OCI-LY7 (cell line): ENCODE results near the gene POLR2H. TPM values are rescaled to one million over a fixed set of nuclear protein-coding genes. Genes with fewer than 3 reads are reported as not detected.

ENCODE experiments used
- BruUV-seq: library from RNA; stranded (reverse); fragments of 400-500 nt; replicated peaks from 2 replicates; lab custom pipeline; 2021; lab: Mats Ljungman, UMichigan
- CTCF ChIA-PET: fragments of 300-600 bp; sonication (Branson Sonifier 250); formaldehyde crosslinking; loops from one replicate; lab custom pipeline; 2022; ENCODE audit warnings: antibody characterized with exemption; ENCODE audit not compliant: unreplicated experiment; lab: Charles Lee
- POLR2A ChIA-PET: fragments of 300-600 bp; sonication (Branson Sonifier 250); formaldehyde crosslinking; loops from one replicate; lab custom pipeline; 2022; ENCODE audit warnings: antibody characterized with exemption; lab: Charles Lee
- DNase-seq: peaks from one replicate; pipeline ENCODE4 v3.0.0-alpha.2; 2015; ENCODE audit warnings: low spot score
- H2AFZ ChIP-seq: fragments of 200-600 bp; sonication (generic), shearing (Covaris generic); 2 replicates; pipeline ENCODE4 v1.6.1; 2014; ENCODE audit warnings: mild to moderate bottlenecking, antibody characterized with exemption, low read length, moderate library complexity
- H3K27ac ChIP-seq: fragments of 200-600 bp; sonication (generic); 2 replicates; pipeline ENCODE4 v1.5.1; 2014; ENCODE audit warnings: mixed run types, low read depth, mild to moderate bottlenecking, moderate library complexity, low read length, inconsistent platforms; ENCODE audit not compliant: poor library complexity, severe bottlenecking
- H3K36me3 ChIP-seq: fragments of 200-600 bp; sonication (generic); 2 replicates; pipeline ENCODE4 v1.6.1; 2014; ENCODE audit warnings: mild to moderate bottlenecking, antibody characterized with exemption, low read length, moderate library complexity, mixed read lengths; ENCODE audit not compliant: insufficient read depth
- H3K4me1 ChIP-seq: fragments of 200-600 bp; sonication (generic); 2 replicates; pipeline ENCODE4 v1.5.1; 2014; ENCODE audit warnings: mild to moderate bottlenecking, low read length; ENCODE audit not compliant: insufficient read depth, poor library complexity, severe bottlenecking
- H3K4me2 ChIP-seq: fragments of 200-600 bp; sonication (generic); 2 replicates; pipeline ENCODE4 v1.6.1; 2014; ENCODE audit warnings: mild to moderate bottlenecking, low read length
- H3K4me3 ChIP-seq: fragments of 200-600 bp; sonication (generic); 2 replicates; pipeline ENCODE4 v1.5.1; 2014; ENCODE audit warnings: mild to moderate bottlenecking, low read depth, low read length; ENCODE audit not compliant: poor library complexity, severe bottlenecking
- H3K79me2 ChIP-seq: fragments of 200-600 bp; sonication (generic); 2 replicates; pipeline ENCODE4 v1.6.1; 2016; ENCODE audit warnings: low read depth, mild to moderate bottlenecking, low read length, moderate library complexity, mixed read lengths; ENCODE audit not compliant: insufficient read depth
- H3K9me2 ChIP-seq: fragments of 200-600 bp; sonication (generic); 2 replicates; pipeline ENCODE4 v1.6.1; 2016; ENCODE audit warnings: mild to moderate bottlenecking, low read length, mixed read lengths; ENCODE audit not compliant: insufficient read depth
- H3K9me3 ChIP-seq: fragments of 200-600 bp; sonication (generic); 2 replicates; pipeline ENCODE4 v1.6.1; 2014; ENCODE audit warnings: mild to moderate bottlenecking, mixed run types, low read length, mixed read lengths
- H4K20me1 ChIP-seq: fragments of 200-600 bp; sonication (generic); 2 replicates; pipeline ENCODE4 v1.6.1; 2014; ENCODE audit warnings: mild to moderate bottlenecking, antibody characterized with exemption, low read length, moderate library complexity, mixed read lengths; ENCODE audit not compliant: insufficient read depth
- CTCF ChIP-seq: fragments of 200-600 bp; sonication (generic); conservative IDR thresholded peaks from 2 replicates; pipeline ENCODE4 v1.5.1; 2014; ENCODE audit warnings: mild to moderate bottlenecking, antibody characterized with exemption, low read length, moderate library complexity, mixed read lengths
- EZH2phosphoT487 ChIP-seq: fragments of 200-600 bp; sonication (generic); IDR thresholded peaks from 2 replicates; pipeline ENCODE4 v1.6.1; 2018; ENCODE audit warnings: low read depth, borderline replicate concordance, mild to moderate bottlenecking, mixed run types, antibody characterized with exemption, low read length, moderate library complexity, mixed read lengths
- intact Hi-C: fragments of 100-400 bp; cut with micrococcal nuclease; formaldehyde crosslinking; loops from one replicate; pipeline ENCODE4 v1.10.0; 2022; ENCODE audit not compliant: unreplicated experiment
- total RNA-seq, 2 experiments: library from RNA; depleted of rRNA in 1 of 2; stranded (reverse); fragments of >200 nt in 1 of 2; shearing (Covaris generic) in 1 of 2; gene quantifications; 2 replicates each; pipeline ENCODE4 v1.2.3, GENCODE V29; 2014 to 2022

The POLR2H gene
- total RNA-seq, 2 experiments from 2014 or later = 80.1 to 85.8 TPM

- Histone ChIP-seq H2AFZ (peak overlapping the region; percentile 74; the same call in 1 of the 2 replicates), H4K20me1 (no peaks in the 10 kb centered on the region; the same call in 1 of the 2 replicates), H3K79me2 (peaks cover 19% of the 10 kb centered on the region; the same call in 1 of the 2 replicates), H3K9me2 (no peaks in the 10 kb centered on the region), H3K4me1 (peaks cover 23% of the 10 kb centered on the region), H3K4me2 (peak overlapping the region; percentile 84), H3K36me3 (peaks cover 23% of the 10 kb centered on the region), H3K9me3 (no peaks in the 10 kb centered on the region), H3K4me3 (peak overlapping the region; percentile 97), H3K27ac (peak overlapping the region; percentile 54)
- intact Hi-C loops = loop anchor here (2.0 to 5.0 kb wide), 3 partner anchors 113 to 935 kb away; partner anchors contain the start of genes ALG3, EEF1AKMT4, EIF2B5 and MCF2L2
- DNase-seq = peak; percentile 54
- TF ChIP-seq CTCF (no peak), EZH2phosphoT487 (no peak)
- CTCF ChIA-PET = interaction anchor here (0.6 to 0.8 kb wide), 2 partner anchors 9 to 447 kb away, joined by 3 to 5 read pairs; no protein-coding TSS in a partner anchor
- BruUV-seq = no TSS peak
- POLR2A ChIA-PET = interaction anchor here (0.6 kb wide), 3 partner anchors 46 to 1959 kb away, joined by 3 to 5 read pairs (median 4); no protein-coding TSS in a partner anchor
Observed at GRCh38 chr3:184361932-184362667, 590 bp downstream of the POLR2H start.

GRCh38 chr3:184362668-184363546 is 1.4 kb downstream of the POLR2H start:
- H3K9me3 ChIP-seq = no peaks in the 10 kb centered on the region
- POLR2A ChIA-PET = interaction anchor here (0.6 kb wide), 3 partner anchors 47 to 1960 kb away, joined by 3 to 5 read pairs (median 4); no protein-coding TSS in a partner anchor
- H4K20me1 ChIP-seq = no peaks in the 10 kb centered on the region; the same call in 1 of the 2 replicates
- peaks cover 23% of the 10 kb centered on the region for H3K4me1 ChIP-seq
- H2AFZ ChIP-seq = peak overlapping the region; percentile 94
- no peak for TF ChIP-seq EZH2phosphoT487
- TF ChIP-seq CTCF = peak; percentile 76
- DNase-seq = peak; percentile 99
- H3K79me2 ChIP-seq = peaks cover 19% of the 10 kb centered on the region; the same call in 1 of the 2 replicates
- intact Hi-C loops = loop anchor here (1.0 to 5.0 kb wide), 5 partner anchors 49 to 936 kb away; partner anchors contain the start of genes ALG3, EEF1AKMT4, EIF2B5 and EIF4G1
- BruUV-seq = no TSS peak
- H3K36me3 ChIP-seq = peaks cover 29% of the 10 kb centered on the region
- peak overlapping the region; percentile 97 for H3K4me3 ChIP-seq
- peak overlapping the region; percentile 84 for H3K4me2 ChIP-seq
- no peaks in the 10 kb centered on the region for H3K9me2 ChIP-seq
- H3K27ac ChIP-seq = peak overlapping the region; percentile 55
- CTCF ChIA-PET = interaction anchor here (0.5 to 0.6 kb wide), 2 partner anchors 9 to 446 kb away, joined by 3 read pairs; no protein-coding TSS in a partner anchor
